GM12864 (cell line): ENCODE data around the gene CXCL16.

Source experiments
- DNase-seq: peaks from one replicate; pipeline ENCODE4 v3.0.0-alpha.2; 2011; ENCODE audit warnings: low read depth
- H3K4me3 ChIP-seq: 2 replicates; pipeline ENCODE4 v1.5.1; 2011; ENCODE audit warnings: mild to moderate bottlenecking, low read depth, low read length, control low read depth
- CTCF ChIP-seq: IDR thresholded peaks from 2 replicates; pipeline ENCODE4 v1.5.1; 2011; ENCODE audit warnings: low read depth, mild to moderate bottlenecking, moderate library complexity, low read length, control low read depth, inconsistent platforms; ENCODE audit errors: missing control alignments

The CXCL16 gene

GRCh38 chr17:4742629-4743028, 2.9 kb upstream of the CXCL16 start:
- no peak for DNase-seq
- no peak for TF ChIP-seq CTCF
- H3K4me3 ChIP-seq: no peak overlapping the region

- no peak for TF ChIP-seq CTCF
- H3K4me3 ChIP-seq: no peak overlapping the region
- DNase-seq: no peak
Measured at GRCh38 chr17:4742133-4742532, 2.4 kb upstream of the CXCL16 start.

GRCh38 chr17:4741544-4741943, 1.8 kb upstream of the CXCL16 start:
- DNase-seq: no peak
- no peak for TF ChIP-seq CTCF

GRCh38 chr17:4740584-4740983, 856 bp upstream of the CXCL16 start:
- DNase-seq: no peak
- TF ChIP-seq CTCF: no peak
- H3K4me3 ChIP-seq: no peak overlapping the region

More at GRCh38 chr17:4741544-4741943, 1.8 kb upstream of the CXCL16 start:
- no peak overlapping the region for H3K4me3 ChIP-seq

- H3K4me3 ChIP-seq: peak overlapping the region; percentile 69
- no peak for DNase-seq
- TF ChIP-seq CTCF: no peak
Measured at GRCh38 chr17:4740025-4740351, 260 bp upstream of the CXCL16 start.

- no peak overlapping the region; the same call in 1 of the 2 replicates for H3K4me3 ChIP-seq
Measured at GRCh38 chr17:4738136-4739121, 1.3 kb downstream of the CXCL16 start.

More at GRCh38 chr17:4738136-4739121, 1.3 kb downstream of the CXCL16 start:
- DNase-seq: no peak
- no peak for TF ChIP-seq CTCF
